Measurements from ENCODE around the gene CCDC15.

- TF ChIP-seq CTCF (conservative IDR thresholded peaks at IDR 0.05 in 1 of 2, IDR thresholded peaks at IDR 0.05 in 1 of 2; ENCODE audit: low read depth in 1 of 2, low read length in 2 of 2) (no peak), EZH2 (IDR thresholded peaks at IDR 0.05; ENCODE audit: low read length, missing control alignments) (no peak)
Measured at GRCh38 chr11:124917115-124917637, 36.8 kb upstream of the CCDC15 start.
